CD8-positive, alpha-beta memory T cell (primary cell): ENCODE results near the gene RPN2. TPM values are rescaled to one million over a fixed set of nuclear protein-coding genes. Genes with fewer than 3 reads are reported as not detected.
A peak's percentile ranks its signal among the peaks of the same experiment; 100 is the strongest.

Experiments used
- CTCF ChIA-PET: fragments of 350-600 bp; sonication (Branson Sonifier 250); formaldehyde crosslinking; loops from one replicate; lab custom pipeline; 2021; ENCODE audit warnings: antibody characterized with exemption; lab: Charles Lee
- POLR2A ChIA-PET: fragments of 350-600 bp; sonication (Branson Sonifier 250); formaldehyde crosslinking; loops from one replicate; lab custom pipeline; 2021; ENCODE audit warnings: antibody characterized with exemption; lab: Charles Lee
- DNase-seq, 5 donors: peaks; one replicate each; pipeline versions ENCODE4 v3.0.0 to v3.0.0-alpha.2; 2020 to 2022; ENCODE audit warnings: mixed read lengths in 1 of 5
- H3K27ac ChIP-seq: one replicate; pipeline ENCODE4 v1.7.0; 2013; ENCODE audit warnings: low read depth, mild to moderate bottlenecking, low read length, moderate library complexity
- H3K27me3 ChIP-seq: 2 replicates; pipeline ENCODE4 v1.7.0; 2013; ENCODE audit warnings: low read length, mild to moderate bottlenecking; ENCODE audit not compliant: insufficient read depth, poor library complexity, severe bottlenecking
- H3K36me3 ChIP-seq: 2 replicates; pipeline ENCODE4 v1.7.0; 2013; ENCODE audit warnings: mild to moderate bottlenecking, low read length, moderate library complexity; ENCODE audit not compliant: insufficient read depth
- H3K4me1 ChIP-seq: 2 replicates; pipeline ENCODE4 v1.7.0; 2013; ENCODE audit warnings: mild to moderate bottlenecking, low read length, moderate library complexity; ENCODE audit not compliant: insufficient read depth
- H3K4me3 ChIP-seq: 2 replicates; pipeline ENCODE4 v1.7.0; 2013; ENCODE audit warnings: mild to moderate bottlenecking, low read length
- H3K9me3 ChIP-seq: 2 replicates; pipeline ENCODE4 v1.7.0; 2013; ENCODE audit warnings: mild to moderate bottlenecking, low read length
- H3K27ac Mint-ChIP-seq, 8 donors: one replicate each; pipeline ENCODE4 v1.8.0; 2020 to 2021; ENCODE audit warnings: mixed read lengths in 8 of 8, mild to moderate bottlenecking in 6 of 8, inconsistent platforms in 3 of 8, moderate library complexity in 3 of 8
- H3K27me3 Mint-ChIP-seq, 2 donors: one replicate each; pipeline ENCODE4 v1.8.0; 2020 to 2021; ENCODE audit warnings: mixed read lengths in 2 of 2, mild to moderate bottlenecking in 1 of 2, moderate library complexity in 1 of 2
- H3K36me3 Mint-ChIP-seq, 3 donors: one replicate each; pipeline ENCODE4 v1.8.0; 2020 to 2021; ENCODE audit warnings: mixed read lengths in 3 of 3, inconsistent platforms in 1 of 3, mild to moderate bottlenecking in 1 of 3
- H3K4me1 Mint-ChIP-seq, 3 donors: one replicate each; pipeline ENCODE4 v1.8.0; 2020 to 2021; ENCODE audit warnings: mixed read lengths in 3 of 3, inconsistent platforms in 1 of 3, mild to moderate bottlenecking in 1 of 3
- H3K4me3 Mint-ChIP-seq, 7 donors: one replicate each; pipeline ENCODE4 v1.8.0; 2020 to 2021; ENCODE audit warnings: mixed read lengths in 7 of 7, mild to moderate bottlenecking in 6 of 7, moderate library complexity in 4 of 7, inconsistent platforms in 2 of 7
- H3K9me3 Mint-ChIP-seq, 5 donors: one replicate each; pipeline ENCODE4 v1.8.0; 2020 to 2022; ENCODE audit warnings: mixed read lengths in 5 of 5, mild to moderate bottlenecking in 3 of 5, moderate library complexity in 2 of 5, inconsistent platforms in 1 of 5
- polyA plus RNA-seq: library from polyadenylated mRNA; unstranded; fragments of 300-500 nt; fragmentation: Illumina TruSeq; gene quantifications from one replicate; pipeline ENCODE4 v1.2.3, GENCODE V29; 2021
- total RNA-seq, 2 experiments: library from RNA; stranded (reverse); gene quantifications; one replicate each; pipeline ENCODE4 v1.2.3, GENCODE V29; 2021

Gene RPN2
- total and polyA plus RNA-seq, 3 experiments from 2014 or later, result 155 to 281 (median 164) TPM

- ChIA-PET CTCF (no interaction called here), POLR2A (no interaction called here)
- Histone ChIP-seq H3K4me3 (no peak overlapping the region), H3K9me3 (no peaks in the 10 kb centered on the region), H3K4me1 (peaks cover 6% of the 10 kb centered on the region), H3K27me3 (no peaks in the 10 kb centered on the region), H3K36me3 (no peaks in the 10 kb centered on the region), H3K27ac (no peak overlapping the region)
- Mint-ChIP-seq H3K4me3 (no peak overlapping the region), H3K9me3 (no peaks in the 10 kb centered on the region), H3K27ac (peak overlapping the region in 1 of 8 donors; percentile 46), H3K4me1 (peaks cover 5 to 10% (median 9%) of the 10 kb centered on the region in 3 donors), H3K27me3 (peaks cover 6 to 9% of the 10 kb centered on the region in 2 donors), H3K36me3 (no peaks in the 10 kb centered on the region)
- no peak for DNase-seq
Measured at GRCh38 chr20:37277253-37277593, 98.1 kb downstream of the RPN2 start.

GRCh38 chr20:37278966-37279590, 99.9 kb downstream of the RPN2 start:
- ChIA-PET CTCF (interaction anchor here (1.7 kb wide), 1 partner anchor 106 kb away, joined by 5 read pairs; no protein-coding TSS in a partner anchor), POLR2A (no interaction called here)
- Histone ChIP-seq H3K27me3 (no peaks in the 10 kb centered on the region), H3K9me3 (no peaks in the 10 kb centered on the region), H3K4me3 (no peak overlapping the region), H3K36me3 (no peaks in the 10 kb centered on the region), H3K27ac (no peak overlapping the region), H3K4me1 (peaks cover 6% of the 10 kb centered on the region)
- Mint-ChIP-seq H3K27ac (no peak overlapping the region), H3K27me3 (peaks cover 9 to 14% of the 10 kb centered on the region in 2 donors), H3K4me1 (peaks cover 5 to 10% (median 9%) of the 10 kb centered on the region in 3 donors), H3K36me3 (no peaks in the 10 kb centered on the region), H3K9me3 (no peaks in the 10 kb centered on the region), H3K4me3 (no peak overlapping the region)
- DNase-seq, result no peak

- no peaks in the 10 kb centered on the region for H3K27me3 ChIP-seq
- no peaks in the 10 kb centered on the region for H3K9me3 ChIP-seq
- H3K27me3 Mint-ChIP-seq, result peaks cover 9 to 16% of the 10 kb centered on the region in 2 donors
- no peaks in the 10 kb centered on the region for H3K9me3 Mint-ChIP-seq
- POLR2A ChIA-PET, result no interaction called here
- CTCF ChIA-PET, result interaction anchor here (1.4 to 1.7 kb wide), 2 partner anchors 9 to 105 kb away, joined by 4 to 5 read pairs; partner anchors contain the start of gene MANBAL
- no peak overlapping the region for H3K4me3 ChIP-seq
- H3K27ac ChIP-seq, result no peak overlapping the region
- no peaks in the 10 kb centered on the region for H3K36me3 ChIP-seq
- peaks cover 6% of the 10 kb centered on the region for H3K4me1 ChIP-seq
- peak overlapping the region in 1 of 8 donors; percentile 46 for H3K27ac Mint-ChIP-seq
- DNase-seq, result no peak
- no peaks in the 10 kb centered on the region for H3K36me3 Mint-ChIP-seq
- H3K4me1 Mint-ChIP-seq, result peaks cover 5 to 10% (median 9%) of the 10 kb centered on the region in 3 donors
- H3K4me3 Mint-ChIP-seq, result no peak overlapping the region
Measured at GRCh38 chr20:37279820-37280219, 100.7 kb downstream of the RPN2 start.

- no peak for DNase-seq
- H3K27me3 ChIP-seq, result no peaks in the 10 kb centered on the region
- POLR2A ChIA-PET, result no interaction called here
- Mint-ChIP-seq H3K4me3 (peak overlapping the region in 1 of 7 donors; percentile 36), H3K36me3 (no peaks in the 10 kb centered on the region), H3K27ac (no peak overlapping the region), H3K27me3 (peaks cover 9 to 17% of the 10 kb centered on the region in 2 donors), H3K4me1 (peaks cover 5 to 10% (median 9%) of the 10 kb centered on the region in 3 donors), H3K9me3 (no peaks in the 10 kb centered on the region)
- CTCF ChIA-PET, result interaction anchor here (1.4 to 1.7 kb wide), 2 partner anchors 9 to 104 kb away, joined by 4 to 5 read pairs; partner anchors contain the start of gene MANBAL
- no peaks in the 10 kb centered on the region for H3K36me3 ChIP-seq
- no peak overlapping the region for H3K27ac ChIP-seq
- H3K4me1 ChIP-seq, result peaks cover 6% of the 10 kb centered on the region
- no peaks in the 10 kb centered on the region for H3K9me3 ChIP-seq
- no peak overlapping the region for H3K4me3 ChIP-seq
Measured at GRCh38 chr20:37280403-37280802, 101.3 kb downstream of the RPN2 start.

- Mint-ChIP-seq H3K4me3 (peak overlapping the region in 1 of 7 donors; percentile 56), H3K36me3 (no peaks in the 10 kb centered on the region), H3K27ac (no peak overlapping the region), H3K9me3 (no peaks in the 10 kb centered on the region), H3K27me3 (peaks cover 4 to 21% of the 10 kb centered on the region in 2 donors), H3K4me1 (no peaks in the 10 kb centered on the region)
- Histone ChIP-seq H3K4me1 (no peaks in the 10 kb centered on the region), H3K36me3 (no peaks in the 10 kb centered on the region), H3K4me3 (no peak overlapping the region), H3K27me3 (no peaks in the 10 kb centered on the region), H3K9me3 (no peaks in the 10 kb centered on the region), H3K27ac (no peak overlapping the region)
- ChIA-PET POLR2A (no interaction called here), CTCF (no interaction called here)
- no peak for DNase-seq
Measured at GRCh38 chr20:37282556-37282955, 103.4 kb downstream of the RPN2 start.

GRCh38 chr20:37283530-37284195, 104.5 kb downstream of the RPN2 start:
- Histone ChIP-seq H3K27ac (no peak overlapping the region), H3K9me3 (no peaks in the 10 kb centered on the region), H3K4me1 (no peaks in the 10 kb centered on the region), H3K4me3 (no peak overlapping the region), H3K27me3 (no peaks in the 10 kb centered on the region), H3K36me3 (no peaks in the 10 kb centered on the region)
- Mint-ChIP-seq H3K4me3 (peak overlapping the region in 1 of 7 donors; percentile 56), H3K4me1 (peaks cover 0 to 2% (median under 1%) of the 10 kb centered on the region in 3 donors), H3K27ac (no peak overlapping the region), H3K9me3 (no peaks in the 10 kb centered on the region), H3K27me3 (peaks cover 4 to 21% of the 10 kb centered on the region in 2 donors), H3K36me3 (peaks cover 0 to under 1% (median 0%) of the 10 kb centered on the region in 3 donors)
- ChIA-PET CTCF (no interaction called here), POLR2A (no interaction called here)
- no peak for DNase-seq

- Histone ChIP-seq H3K4me1 (no peaks in the 10 kb centered on the region), H3K27me3 (no peaks in the 10 kb centered on the region), H3K36me3 (no peaks in the 10 kb centered on the region), H3K9me3 (no peaks in the 10 kb centered on the region), H3K4me3 (no peak overlapping the region), H3K27ac (no peak overlapping the region)
- no peak for DNase-seq
- H3K27ac Mint-ChIP-seq, result no peak overlapping the region
- ChIA-PET CTCF (no interaction called here), POLR2A (no interaction called here)
- H3K4me3 Mint-ChIP-seq, result no peak overlapping the region
- H3K4me1 Mint-ChIP-seq, result peaks cover 0 to 7% (median 4%) of the 10 kb centered on the region in 3 donors
- H3K36me3 Mint-ChIP-seq, result peaks cover 0 to 4% (median 0%) of the 10 kb centered on the region in 3 donors
- H3K9me3 Mint-ChIP-seq, result no peaks in the 10 kb centered on the region
- peaks cover 4 to 21% of the 10 kb centered on the region in 2 donors for H3K27me3 Mint-ChIP-seq
Measured at GRCh38 chr20:37284691-37285161, 105.6 kb downstream of the RPN2 start.
